Activated T-cell treated with anti-CD3 and anti-CD28 coated beads, Interleukin-2, amount 50 U/mL, for 4 hours (primary cell): ENCODE measurements around the gene ELAC1. TPM values are rescaled to one million over a fixed set of nuclear protein-coding genes. Genes with fewer than 3 reads are reported as not detected.
"Not testable (repeated sequence)": the region's sequence is repeated elsewhere in the genome, so short reads cannot be mapped to it uniquely, and the experiment has no call there.

ENCODE experiments used
- ATAC-seq, 2 donors: fragments of 200-7000 bp; cut with Tn5 transposase; one replicate each; pipeline ENCODE4 v1.10.0; 2021
- DNase-seq: peaks from one replicate; pipeline ENCODE4 v3.0.0-alpha.2; 2020
- H3K27me3 Mint-ChIP-seq: one replicate; pipeline ENCODE4 v1.8.0; 2021; ENCODE audit warnings: low read depth, mixed read lengths
- H3K36me3 Mint-ChIP-seq: one replicate; pipeline ENCODE4 v1.8.0; 2022; ENCODE audit warnings: mixed read lengths; ENCODE audit not compliant: insufficient read depth
- H3K4me1 Mint-ChIP-seq: one replicate; pipeline ENCODE4 v1.8.0; 2021; ENCODE audit warnings: low read depth, mixed read lengths
- H3K4me3 Mint-ChIP-seq: one replicate; pipeline ENCODE4 v1.8.0; 2021; ENCODE audit warnings: mild to moderate bottlenecking, moderate library complexity, mixed read lengths
- H3K9me3 Mint-ChIP-seq: one replicate; pipeline ENCODE4 v1.8.0; 2021; ENCODE audit warnings: mixed read lengths
- total RNA-seq, 3 donors: library from RNA; stranded (reverse); gene quantifications; one replicate each; pipeline ENCODE4 v1.2.1, GENCODE V29; 2021

ELAC1 gene
- total RNA-seq, 3 donors from 2014 or later: 5.9 to 10.0 (median 6.5) TPM

DNA sequence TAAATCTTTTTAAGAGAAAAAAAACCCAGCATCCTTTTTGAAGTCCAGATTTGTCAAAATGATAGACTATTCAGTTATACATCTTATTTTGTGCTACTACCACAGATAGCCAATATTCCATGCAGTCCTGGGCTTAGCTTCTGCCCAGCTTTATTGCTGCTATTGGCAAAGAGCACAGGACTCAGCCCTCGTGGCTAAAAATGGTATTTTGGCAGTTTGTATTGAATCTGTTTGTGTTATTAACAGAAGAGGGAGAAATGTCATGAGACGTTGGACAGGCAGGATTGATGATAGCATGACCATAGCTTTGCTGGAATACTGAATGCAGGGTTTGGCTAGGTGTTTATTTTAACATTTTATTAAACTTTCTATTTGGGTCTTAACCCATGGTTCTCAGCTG, 19.4 kb downstream of the ELAC1 start:
- H3K4me3 Mint-ChIP-seq: no peak overlapping the region
- no peaks in the 10 kb centered on the region for H3K9me3 Mint-ChIP-seq
- DNase-seq: no peak
- no peaks in the 10 kb centered on the region for H3K27me3 Mint-ChIP-seq
- no peak for ATAC-seq
- peaks cover 1% of the 10 kb centered on the region for H3K4me1 Mint-ChIP-seq
- peaks cover 17% of the 10 kb centered on the region for H3K36me3 Mint-ChIP-seq

DNA sequence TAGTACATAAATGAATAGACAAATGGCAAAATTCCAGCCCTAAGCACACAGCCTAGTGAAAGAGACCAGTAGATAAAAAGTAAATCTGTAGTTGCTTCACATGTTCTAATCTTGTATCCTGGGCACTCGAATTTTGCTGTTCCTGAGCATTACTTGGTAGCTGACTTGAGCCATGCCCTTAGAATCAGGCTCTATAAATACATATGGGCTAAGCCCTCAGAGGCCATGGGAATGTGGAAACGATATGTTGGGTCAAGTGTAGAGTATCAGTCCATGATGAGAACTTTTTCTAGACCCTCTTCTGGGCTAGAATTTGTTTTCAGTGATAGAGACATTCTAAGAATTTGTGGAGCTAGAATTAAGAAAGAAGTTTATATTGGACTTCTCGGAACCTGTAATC, 21.9 kb downstream of the ELAC1 start:
- no peaks in the 10 kb centered on the region for H3K9me3 Mint-ChIP-seq

DNA sequence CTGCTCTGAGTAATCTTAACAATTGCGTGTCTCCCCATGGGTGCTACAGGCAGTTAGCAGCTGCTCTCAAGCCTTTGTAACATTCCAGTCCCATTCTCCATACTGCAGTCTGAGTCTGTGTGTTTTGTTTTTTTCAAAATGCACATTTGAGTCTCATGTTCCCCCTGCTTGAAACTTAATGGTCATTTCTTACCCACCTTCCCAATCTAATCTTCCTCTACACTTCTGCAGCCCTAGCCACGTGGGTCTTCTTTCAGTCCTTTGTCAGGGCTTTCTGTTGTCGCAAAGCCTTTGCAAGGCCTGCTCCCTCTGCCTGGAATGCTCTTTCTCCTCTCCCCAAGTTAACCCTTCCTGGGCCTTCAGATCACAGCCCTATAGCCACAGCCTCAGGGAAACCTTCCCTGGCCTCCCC, 24.5 kb downstream of the ELAC1 start:
- peaks cover 4% of the 10 kb centered on the region for H3K9me3 Mint-ChIP-seq
- ATAC-seq: no peak
- no peak overlapping the region for H3K4me3 Mint-ChIP-seq
- DNase-seq: no peak
- peaks cover 11% of the 10 kb centered on the region for H3K36me3 Mint-ChIP-seq
- no peaks in the 10 kb centered on the region for H3K4me1 Mint-ChIP-seq
- H3K27me3 Mint-ChIP-seq: no peaks in the 10 kb centered on the region

More for the DNA sequence above, 21.9 kb downstream of the ELAC1 start:
- H3K27me3 Mint-ChIP-seq: no peaks in the 10 kb centered on the region
- no peak for ATAC-seq
- H3K4me1 Mint-ChIP-seq: peaks cover 1% of the 10 kb centered on the region
- H3K4me3 Mint-ChIP-seq: no peak overlapping the region
- peaks cover 23% of the 10 kb centered on the region for H3K36me3 Mint-ChIP-seq
- no peak for DNase-seq

DNA sequence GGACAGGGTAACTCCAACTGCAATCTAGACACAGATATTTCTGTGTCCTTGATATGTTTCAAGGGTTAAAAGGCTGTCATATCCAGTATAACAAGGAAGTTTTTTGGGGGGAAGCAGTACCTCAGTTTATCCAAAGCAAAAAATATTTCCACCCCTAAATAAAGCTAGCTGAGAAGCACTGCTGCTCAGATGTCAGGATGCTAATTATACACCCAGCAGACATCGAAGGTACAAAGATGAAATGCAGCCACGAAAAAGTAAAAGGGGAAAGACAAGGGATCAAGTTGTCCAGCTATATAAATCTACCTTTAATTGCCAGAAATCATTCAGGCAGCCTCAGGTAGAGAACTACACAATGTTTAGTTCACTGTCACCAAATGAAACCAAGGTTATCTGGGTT, 26.2 kb downstream of the ELAC1 start:
- DNase-seq (no peak), ATAC-seq (no peak)
- H3K27me3 Mint-ChIP-seq: no peaks in the 10 kb centered on the region
- peaks cover 4% of the 10 kb centered on the region for H3K9me3 Mint-ChIP-seq
- no peaks in the 10 kb centered on the region for H3K4me1 Mint-ChIP-seq
- H3K4me3 Mint-ChIP-seq: no peak overlapping the region
- peaks cover 5% of the 10 kb centered on the region for H3K36me3 Mint-ChIP-seq

DNA sequence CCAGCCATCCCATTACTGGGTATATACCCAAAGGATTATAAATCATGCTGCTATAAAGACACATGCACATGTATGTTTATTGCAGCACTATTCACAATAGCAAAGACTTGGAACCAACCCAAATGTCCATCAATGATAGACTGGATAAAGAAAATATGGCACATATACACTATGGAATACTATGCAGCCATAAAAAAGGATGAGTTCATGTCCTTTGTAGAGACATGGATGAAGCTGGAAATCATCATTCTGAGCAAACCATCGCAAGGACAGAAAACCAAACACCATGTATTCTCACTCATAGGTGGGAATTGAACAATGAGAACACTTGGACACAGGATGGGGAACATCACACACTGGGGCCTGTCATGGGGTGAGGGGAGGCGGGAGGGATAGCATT, 35.3 kb downstream of the ELAC1 start:
- not testable (repeated sequence) for ATAC-seq, H3K9me3 Mint-ChIP-seq, DNase-seq, H3K4me3 Mint-ChIP-seq, H3K4me1 Mint-ChIP-seq, H3K36me3 Mint-ChIP-seq, H3K27me3 Mint-ChIP-seq

DNA sequence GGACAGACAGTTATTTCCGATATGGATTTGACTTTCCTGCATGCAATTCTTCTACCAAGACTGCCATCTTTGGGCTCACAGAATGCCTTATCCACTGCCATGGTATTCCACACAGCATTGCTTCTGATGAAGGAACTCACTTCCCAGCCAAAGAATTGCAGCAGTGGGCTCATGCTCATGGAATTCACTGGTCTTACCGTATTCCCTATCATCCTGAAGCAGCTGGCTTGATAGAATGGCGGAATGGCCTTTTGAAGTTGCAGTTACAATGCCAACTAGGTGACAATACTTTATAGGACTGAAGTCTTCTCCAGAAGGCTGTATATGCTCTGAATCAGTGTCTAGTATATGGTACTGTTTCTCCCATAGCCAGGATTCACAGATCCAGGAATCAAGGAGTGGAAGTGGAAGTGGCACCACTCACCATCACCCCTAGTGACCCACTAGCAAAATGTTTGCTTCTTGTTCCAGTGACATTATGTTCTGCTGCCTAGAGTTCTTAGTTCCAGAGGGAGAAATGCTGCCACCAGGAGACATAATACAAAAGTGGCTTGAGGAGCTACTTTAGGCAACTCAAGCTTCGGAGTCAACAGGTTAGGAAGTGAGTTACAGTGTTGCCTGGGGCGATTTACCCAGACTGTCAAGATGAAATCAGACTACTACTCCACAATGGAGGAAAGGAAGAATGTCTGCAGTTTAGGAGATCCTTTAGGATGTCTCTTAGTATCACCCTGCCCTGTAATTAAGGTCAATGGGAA, 38.4 kb downstream of the ELAC1 start:
- H3K36me3 Mint-ChIP-seq: peaks cover 5% of the 10 kb centered on the region
- no peaks in the 10 kb centered on the region for H3K4me1 Mint-ChIP-seq
- DNase-seq (no peak), ATAC-seq (no peak)
- no peaks in the 10 kb centered on the region for H3K27me3 Mint-ChIP-seq
- no peak overlapping the region for H3K4me3 Mint-ChIP-seq
- H3K9me3 Mint-ChIP-seq: peaks cover 3% of the 10 kb centered on the region

DNA sequence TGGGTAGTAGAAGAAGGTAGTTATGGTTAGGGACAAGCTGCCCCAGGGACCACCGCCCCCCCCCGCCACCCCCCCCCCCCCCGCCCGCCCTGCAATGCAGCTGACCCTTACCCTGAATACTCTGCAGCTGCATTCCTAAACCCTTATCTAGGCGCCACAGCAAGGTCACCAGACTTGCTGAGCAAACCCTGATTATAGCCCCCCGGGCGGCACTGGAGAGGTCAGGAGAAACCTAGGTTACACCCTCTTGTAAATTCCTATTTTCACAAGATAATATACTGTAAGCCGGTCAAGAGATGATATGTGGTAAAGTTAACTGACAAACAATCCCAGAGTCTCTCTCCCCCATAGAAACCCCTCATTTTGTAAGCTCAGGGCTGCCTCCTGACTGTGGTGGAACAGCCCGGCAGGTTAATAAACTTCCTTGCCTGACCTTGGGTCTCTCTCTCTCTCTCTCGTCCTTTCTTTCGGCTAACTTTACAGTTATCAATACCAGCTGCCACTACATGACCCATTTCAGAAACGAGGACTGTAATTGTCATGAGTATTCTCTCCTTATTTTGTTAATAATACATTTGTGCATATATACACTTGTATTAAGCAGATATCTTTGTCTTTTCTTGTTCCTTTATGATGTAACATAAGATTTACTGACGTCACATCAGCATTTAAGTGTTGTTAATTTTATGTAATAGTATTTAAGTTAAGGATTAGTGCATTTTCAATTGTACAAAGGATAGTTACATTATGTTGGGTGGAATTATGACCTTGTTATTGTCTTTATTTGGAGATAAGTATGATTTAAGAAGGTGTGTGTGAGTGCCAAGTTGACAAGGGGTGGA, 39.3 kb downstream of the ELAC1 start:
- no peak for DNase-seq
- Mint-ChIP-seq H3K36me3 (no peaks in the 10 kb centered on the region), H3K4me3 (no peak overlapping the region), H3K4me1 (no peaks in the 10 kb centered on the region), H3K9me3 (no peaks in the 10 kb centered on the region), H3K27me3 (no peaks in the 10 kb centered on the region)
- no peak for ATAC-seq

DNA sequence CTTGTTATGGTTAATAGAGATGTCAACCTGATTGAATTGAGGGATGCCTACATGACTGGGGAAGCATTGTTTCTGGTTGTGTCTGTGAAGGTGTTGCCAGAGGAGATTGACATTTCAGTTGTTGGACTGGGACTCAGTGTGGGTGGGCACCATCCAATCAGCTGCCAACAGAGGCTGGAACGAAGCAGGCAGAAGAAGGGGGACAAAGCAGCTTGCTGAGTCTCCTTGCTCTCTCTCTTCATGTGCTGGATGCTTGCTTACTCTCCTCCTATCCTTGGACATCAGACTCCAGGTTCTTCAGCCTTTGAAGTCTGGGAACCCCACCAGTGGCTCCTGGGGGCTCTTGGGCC, 39.9 kb downstream of the ELAC1 start:
- Mint-ChIP-seq H3K36me3 (no peaks in the 10 kb centered on the region), H3K4me3 (no peak overlapping the region), H3K27me3 (no peaks in the 10 kb centered on the region), H3K9me3 (no peaks in the 10 kb centered on the region), H3K4me1 (no peaks in the 10 kb centered on the region)
- ATAC-seq (no peak), DNase-seq (no peak)

DNA sequence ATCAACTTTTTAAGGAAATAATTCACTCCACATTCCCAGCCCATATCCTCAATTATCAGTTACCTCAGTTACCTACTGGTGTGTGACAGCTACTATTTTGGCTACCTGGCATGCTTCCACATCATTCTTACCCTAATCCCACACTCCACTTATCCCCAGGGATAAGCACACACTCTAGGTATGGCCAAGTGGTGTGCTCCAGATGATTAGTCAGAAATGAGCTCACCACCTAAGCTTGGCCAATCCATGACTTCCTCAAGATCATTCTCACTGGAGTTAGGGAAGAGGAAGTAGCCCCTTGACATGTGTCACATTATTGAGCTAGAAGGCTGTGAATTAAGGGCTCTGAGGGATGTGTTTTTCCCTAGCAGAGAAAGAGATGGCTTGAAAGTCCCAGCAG, 41.2 kb downstream of the ELAC1 start:
- Mint-ChIP-seq H3K4me1 (no peaks in the 10 kb centered on the region), H3K4me3 (no peak overlapping the region), H3K9me3 (no peaks in the 10 kb centered on the region), H3K36me3 (no peaks in the 10 kb centered on the region), H3K27me3 (no peaks in the 10 kb centered on the region)
- ATAC-seq (no peak), DNase-seq (no peak)

DNA sequence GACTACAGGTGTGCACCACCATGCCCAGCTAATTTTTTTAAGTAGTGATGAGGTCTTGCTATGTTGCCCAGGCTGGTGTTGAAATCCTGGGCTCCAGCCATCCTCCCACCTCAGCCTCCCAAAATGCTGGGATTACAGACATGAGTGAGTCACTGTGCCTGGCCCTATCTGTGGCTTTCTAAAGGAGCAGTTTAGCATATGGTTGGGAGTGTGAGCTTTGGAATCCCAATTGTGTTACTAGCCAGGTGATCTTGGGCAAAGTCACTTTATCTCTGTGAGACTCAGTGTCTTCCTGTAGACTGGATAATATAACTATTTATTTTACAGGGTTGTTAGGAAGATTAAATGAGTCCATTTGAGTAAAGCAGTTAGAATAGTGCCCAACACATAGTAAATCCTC, 42.4 kb downstream of the ELAC1 start:
- no peak for DNase-seq
- no peak for ATAC-seq
- no peaks in the 10 kb centered on the region for H3K9me3 Mint-ChIP-seq
- no peaks in the 10 kb centered on the region for H3K27me3 Mint-ChIP-seq
- no peaks in the 10 kb centered on the region for H3K36me3 Mint-ChIP-seq
- no peak overlapping the region for H3K4me3 Mint-ChIP-seq
- no peaks in the 10 kb centered on the region for H3K4me1 Mint-ChIP-seq

DNA sequence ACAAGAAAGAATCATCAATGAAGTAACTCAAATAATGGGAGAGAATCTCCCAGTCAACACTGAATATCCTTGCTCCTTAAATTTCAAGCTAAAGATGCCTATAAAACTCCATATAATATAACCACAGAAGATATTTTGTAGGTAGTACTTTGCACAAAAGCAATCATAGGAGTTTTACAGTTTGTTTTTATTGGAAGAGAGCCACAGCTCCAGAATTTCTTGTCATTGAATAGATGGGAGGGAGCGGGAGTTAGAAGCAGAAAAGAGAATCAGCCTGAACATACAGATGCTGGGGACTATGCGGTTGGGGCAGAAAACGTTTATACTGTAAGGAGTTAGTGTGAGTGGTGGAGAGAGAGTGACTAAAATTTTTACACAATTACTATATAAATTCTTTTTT, 43.9 kb downstream of the ELAC1 start:
- Mint-ChIP-seq H3K27me3 (no peaks in the 10 kb centered on the region), H3K9me3 (no peaks in the 10 kb centered on the region), H3K4me1 (no peaks in the 10 kb centered on the region), H3K4me3 (no peak overlapping the region), H3K36me3 (no peaks in the 10 kb centered on the region)
- ATAC-seq (no peak), DNase-seq (no peak)

DNA sequence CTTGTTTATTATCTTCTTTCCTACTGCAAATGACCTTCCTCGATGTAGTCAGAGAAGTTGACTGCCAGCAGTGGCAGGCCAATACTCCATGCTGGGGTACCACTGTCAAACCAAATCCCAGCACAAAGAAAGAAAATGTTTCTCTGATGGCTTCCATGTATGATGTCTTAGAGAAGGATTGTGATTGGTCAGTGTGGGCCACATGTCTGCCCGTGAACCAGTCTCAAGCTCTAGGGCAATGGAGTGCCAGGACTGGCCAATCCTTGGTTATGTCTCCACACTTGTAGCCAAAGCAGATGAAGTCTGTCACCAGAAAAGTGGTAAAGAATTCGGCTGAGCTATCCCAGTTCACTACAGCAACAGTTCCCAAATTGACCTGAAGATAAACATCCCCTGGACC, 44.6 kb downstream of the ELAC1 start:
- no peak for ATAC-seq
- no peaks in the 10 kb centered on the region for H3K4me1 Mint-ChIP-seq

DNA sequence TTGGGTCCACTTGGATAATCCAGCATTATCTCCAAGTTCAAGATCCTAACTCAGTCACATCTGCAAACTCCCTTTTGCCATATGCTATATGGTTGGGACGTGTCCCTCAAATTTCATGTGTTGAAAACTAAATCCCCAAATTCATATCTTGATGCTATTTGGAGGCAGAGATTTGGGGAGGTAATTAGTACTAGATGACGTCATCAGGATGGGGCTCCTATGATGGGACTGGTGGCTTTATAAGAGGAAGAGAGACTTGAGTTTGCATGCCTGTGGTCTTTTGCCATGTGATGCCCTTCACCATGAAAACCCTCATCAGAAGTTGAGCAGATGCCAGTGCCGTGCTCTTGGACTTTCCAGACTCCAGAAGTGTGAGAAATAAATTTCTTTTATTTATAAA, 45.4 kb downstream of the ELAC1 start:
- no peak for ATAC-seq
- DNase-seq: no peak
- no peaks in the 10 kb centered on the region for H3K27me3 Mint-ChIP-seq
- no peaks in the 10 kb centered on the region for H3K4me1 Mint-ChIP-seq
- H3K4me3 Mint-ChIP-seq: no peak overlapping the region
- H3K9me3 Mint-ChIP-seq: no peaks in the 10 kb centered on the region
- no peaks in the 10 kb centered on the region for H3K36me3 Mint-ChIP-seq

More for the DNA sequence above, 44.6 kb downstream of the ELAC1 start:
- DNase-seq: no peak
- Mint-ChIP-seq H3K36me3 (no peaks in the 10 kb centered on the region), H3K27me3 (no peaks in the 10 kb centered on the region), H3K4me3 (no peak overlapping the region), H3K9me3 (no peaks in the 10 kb centered on the region)

DNA sequence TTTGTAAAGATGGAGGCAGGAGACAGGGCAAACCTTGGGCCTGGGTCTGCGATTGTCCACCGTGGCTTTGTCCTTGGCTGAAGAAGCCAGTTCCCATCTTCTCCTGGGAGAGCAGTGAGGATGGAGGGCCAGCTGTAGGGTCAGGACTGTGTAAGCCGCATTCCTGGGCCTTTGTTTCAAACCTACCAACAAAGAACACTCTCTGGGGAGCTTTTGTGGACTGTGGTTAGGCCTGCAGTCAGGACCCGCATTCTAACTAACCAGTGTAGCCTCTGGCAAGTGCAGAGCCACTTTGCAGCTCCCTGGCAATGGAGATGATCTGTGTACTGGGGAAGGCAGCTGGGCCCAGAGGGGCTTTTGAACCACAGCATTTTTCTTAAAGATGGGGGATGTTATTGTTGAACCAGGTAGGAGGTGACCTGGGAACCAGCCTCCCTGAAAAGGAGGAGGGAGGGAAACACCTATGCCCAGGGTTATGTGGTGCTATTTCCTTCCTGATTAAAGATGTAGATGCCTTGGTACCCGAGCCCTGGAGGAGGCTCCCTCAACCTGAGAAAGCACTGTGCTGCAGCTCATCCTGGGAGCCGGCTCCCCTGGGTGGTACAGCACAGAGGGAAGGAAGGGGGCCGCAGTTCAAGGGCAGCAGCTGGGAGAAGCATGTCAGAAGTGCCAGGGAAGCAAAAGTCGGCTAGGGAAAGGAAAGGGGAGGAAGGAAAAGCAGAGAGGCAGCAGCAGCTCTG, 49.5 kb downstream of the ELAC1 start:
- Mint-ChIP-seq H3K4me3 (no peak overlapping the region), H3K36me3 (peaks cover 5% of the 10 kb centered on the region), H3K27me3 (no peaks in the 10 kb centered on the region), H3K4me1 (no peaks in the 10 kb centered on the region), H3K9me3 (no peaks in the 10 kb centered on the region)
- ATAC-seq (no peak), DNase-seq (no peak)
